Hematopoietic multipotent progenitor cell treated with erythropoietin and hydrocortisone succinate and interleukin-3 and kit ligand, for 8 days (in vitro differentiated cells): ENCODE measurements around the gene KCNC4.

Source experiments
- DNase-seq: peaks from one replicate; pipeline ENCODE4 v3.0.0-alpha.2; 2015

The KCNC4 gene

DNA sequence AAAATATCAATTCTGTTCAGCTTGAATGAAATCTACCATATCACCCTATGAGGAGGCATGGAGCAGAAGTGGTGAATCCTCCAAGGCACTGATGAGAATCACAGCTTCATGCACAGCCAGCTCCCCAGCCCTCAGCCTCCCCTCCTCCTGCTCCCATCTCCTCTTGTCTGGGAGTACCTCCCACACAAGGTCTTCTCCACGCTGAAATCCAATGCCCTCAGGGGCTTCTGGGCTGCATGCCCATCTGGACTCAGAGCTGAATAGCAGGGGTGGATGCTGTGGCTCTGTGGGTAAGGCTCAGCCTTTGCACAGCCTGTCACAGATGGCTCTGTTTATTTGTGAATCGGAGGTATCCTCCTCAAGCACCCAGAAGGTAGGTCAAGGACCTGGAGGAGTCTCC lies 48.6 kb downstream of the KCNC4 start:
- DNase-seq = no peak

GRCh38 chr1:110259770-110260169 lies 49.7 kb downstream of the KCNC4 start:
- DNase-seq = no peak
